ENCODE measurements around the gene PNKP.

The PNKP gene

DNA sequence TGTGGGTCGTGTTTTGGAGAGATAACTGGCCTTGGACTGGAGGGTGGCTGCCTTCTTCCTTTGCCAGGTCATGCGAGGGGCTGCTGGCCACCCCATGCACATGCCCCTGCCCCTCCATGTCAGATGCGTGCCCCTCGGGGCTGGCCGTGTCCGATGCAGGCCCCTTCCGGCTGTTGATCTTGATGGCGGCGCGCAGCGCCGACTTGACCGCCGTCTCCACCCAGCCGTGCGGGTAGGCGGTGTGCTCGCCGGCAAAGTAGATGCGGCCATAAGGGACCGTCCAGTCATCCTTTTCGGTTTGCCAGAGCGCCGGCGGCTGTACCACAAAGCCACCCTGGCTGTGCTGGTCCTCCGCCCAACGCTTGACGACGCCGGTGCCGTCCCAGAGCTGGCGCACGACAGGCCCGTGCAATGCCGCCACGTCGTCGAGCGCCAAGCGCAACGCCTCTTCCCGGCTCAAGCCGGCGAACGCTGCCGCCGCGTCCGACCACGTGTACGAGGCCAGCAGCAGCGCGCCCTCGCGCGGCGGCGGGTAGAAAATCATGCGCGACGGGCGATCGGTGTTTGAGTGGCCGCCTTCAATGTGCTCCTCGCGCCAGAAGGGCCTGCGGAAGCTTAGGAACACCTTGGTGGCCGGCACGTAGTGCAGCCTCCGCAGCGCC lies 22.4 kb upstream of the PNKP start:
- no peak for DNase-seq

DNA sequence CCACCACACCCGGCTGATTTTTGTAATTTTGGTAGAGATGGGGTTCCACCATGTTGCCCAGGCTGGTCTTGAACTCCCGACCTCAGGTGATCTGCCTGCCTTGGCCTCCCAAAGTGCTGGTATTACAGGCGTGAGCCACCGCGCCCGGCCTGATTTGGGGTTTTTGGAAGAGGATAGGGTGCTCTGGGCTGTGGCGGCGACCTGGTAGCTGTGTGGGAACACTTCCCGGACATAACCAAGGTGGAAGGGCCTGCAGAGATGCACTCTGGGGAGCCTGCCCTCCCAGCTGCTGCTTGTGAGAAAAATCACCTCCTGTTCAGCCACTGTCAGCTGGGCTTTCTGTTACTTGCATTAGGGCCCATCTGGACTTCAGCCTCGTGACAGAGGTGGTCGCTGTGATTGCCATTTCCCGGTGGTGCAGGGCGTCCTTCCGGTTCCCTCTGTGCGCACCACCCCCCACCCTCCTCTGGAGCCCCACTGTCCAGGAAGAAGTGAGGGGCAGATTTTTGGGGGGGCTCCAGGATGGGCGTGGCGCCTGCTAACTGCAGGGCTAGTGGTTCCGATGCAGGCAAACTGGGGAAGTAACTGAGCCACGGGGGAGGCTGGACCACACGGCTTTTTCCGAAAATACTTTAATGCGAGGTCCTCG lies 21.8 kb upstream of the PNKP start:
- no peak for DNase-seq

DNA sequence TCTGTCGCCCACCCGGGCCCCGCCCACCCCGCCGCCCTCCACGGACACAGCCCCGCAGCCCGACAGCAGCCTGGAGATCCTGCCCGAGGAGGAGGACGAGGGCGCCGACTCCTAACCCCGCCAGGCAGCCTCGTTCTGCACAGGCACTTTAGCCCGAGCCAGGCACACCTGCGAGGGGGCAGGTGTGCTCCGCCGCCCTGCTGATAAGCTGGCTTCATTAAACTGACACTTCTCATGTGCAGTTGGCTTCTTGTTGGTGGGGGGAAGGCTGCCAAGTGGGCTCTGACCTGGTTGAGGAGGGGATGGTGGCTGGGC lies 21.1 kb upstream of the PNKP start:
- no peak for DNase-seq

DNA sequence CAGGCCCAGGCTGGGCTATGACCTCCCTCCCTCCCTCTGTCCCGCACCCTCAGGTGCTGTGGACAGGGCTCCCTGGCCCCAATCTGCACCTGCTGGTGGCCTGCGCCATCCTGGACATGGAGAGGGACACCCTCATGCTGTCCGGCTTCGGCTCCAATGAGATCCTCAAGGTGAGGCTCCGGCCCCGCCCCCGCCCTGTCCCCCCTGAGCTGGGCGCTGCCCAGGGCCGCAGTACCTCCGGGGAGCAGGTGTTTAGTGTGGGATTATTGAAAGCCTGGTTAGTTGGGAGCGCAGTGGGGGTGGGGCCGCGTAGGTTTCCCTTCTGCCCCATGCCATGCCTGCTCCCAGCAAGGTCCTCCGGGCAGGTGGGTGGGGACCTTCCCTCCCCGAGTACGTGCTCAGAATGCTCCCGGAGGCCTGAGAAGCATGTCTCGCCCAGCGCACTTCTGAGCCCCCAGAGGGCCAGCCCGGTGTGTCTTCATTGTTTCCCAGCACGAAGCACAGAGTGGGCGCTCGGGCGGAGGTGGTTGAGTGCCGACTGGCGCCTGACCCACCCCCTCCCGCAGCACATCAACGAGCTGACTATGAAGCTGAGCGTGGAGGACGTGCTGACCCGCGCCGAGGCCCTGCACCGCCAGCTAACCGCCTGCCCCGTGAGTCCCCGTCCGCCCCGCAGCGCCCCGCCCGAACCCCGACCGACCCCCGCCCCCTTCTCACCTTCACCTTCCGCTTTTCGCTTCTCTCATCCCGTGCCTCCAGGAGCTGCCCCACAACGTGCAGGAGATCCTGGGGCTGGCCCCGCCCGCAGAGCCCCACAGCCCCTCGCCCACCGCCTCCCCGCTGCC lies 20.5 kb upstream of the PNKP start:
- no peak for DNase-seq

DNA sequence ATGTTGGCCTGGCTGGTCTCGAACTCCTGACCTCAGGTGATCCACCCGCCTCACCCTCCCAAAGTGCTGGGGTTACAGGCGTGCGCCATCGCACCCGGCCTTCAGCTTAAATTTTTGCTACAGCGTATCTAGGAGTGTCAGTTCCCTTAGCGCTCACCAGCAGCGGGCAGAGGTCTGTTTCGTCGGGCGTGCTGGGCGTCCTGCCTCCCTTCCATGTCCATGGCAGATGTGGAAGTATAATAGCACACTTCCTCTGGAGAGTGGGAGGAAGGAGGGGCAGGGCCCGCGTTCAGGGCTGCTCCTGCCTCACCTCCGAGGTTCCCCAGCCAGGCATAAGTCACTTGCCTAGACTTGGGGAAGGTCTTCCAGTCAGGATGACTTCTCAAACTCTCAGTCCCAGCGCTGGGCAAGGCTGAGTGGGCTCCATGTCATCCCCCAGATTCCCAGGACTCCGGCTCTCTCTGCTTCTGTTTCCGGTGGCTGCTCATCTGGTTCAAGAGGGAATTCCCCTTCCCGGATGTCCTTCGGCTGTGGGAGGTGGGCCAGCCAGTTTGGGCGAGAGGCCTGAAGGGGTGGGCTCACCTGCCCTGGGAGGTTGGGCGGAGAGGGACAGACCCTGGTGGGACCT lies 19.8 kb upstream of the PNKP start:
- DNase-seq: no peak

DNA sequence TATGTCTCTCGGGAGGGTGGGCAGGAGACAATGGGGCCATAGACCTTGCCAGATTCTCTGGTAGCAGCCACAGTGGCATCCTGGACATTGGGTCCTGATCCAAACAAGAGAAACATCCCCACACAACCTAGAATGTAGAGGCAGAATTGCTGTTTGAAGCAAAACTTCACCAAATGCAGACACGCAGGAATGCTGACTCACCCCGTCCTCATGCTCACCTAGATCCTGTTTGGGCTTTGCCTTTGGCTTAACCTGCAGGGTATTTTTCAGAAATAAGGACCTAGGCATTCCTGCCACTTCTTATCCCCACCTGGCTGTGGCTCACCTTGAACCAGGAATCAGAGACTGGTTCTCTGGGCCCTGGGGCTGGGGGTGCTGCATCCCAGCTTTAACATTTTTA lies 17.4 kb upstream of the PNKP start:
- no peak for DNase-seq

DNA sequence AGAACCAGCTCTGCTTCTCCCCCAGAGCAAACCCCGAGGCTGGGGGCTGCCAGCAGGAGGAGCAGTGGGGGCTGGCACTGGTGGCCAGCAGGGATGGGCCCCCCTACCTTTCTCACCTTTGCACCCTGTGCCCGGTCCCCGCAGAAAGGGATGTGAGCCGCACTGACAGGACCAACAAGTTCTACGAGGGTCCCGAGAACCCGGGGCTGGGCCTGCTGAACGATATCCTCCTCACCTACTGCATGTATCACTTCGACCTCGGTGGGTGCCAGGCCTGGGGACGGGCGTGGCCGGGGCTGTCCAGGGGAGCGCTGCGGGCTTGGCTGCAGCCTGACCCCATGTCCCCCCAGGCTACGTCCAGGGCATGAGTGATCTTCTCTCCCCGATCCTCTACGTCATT lies 16.7 kb upstream of the PNKP start:
- no peak for DNase-seq

DNA sequence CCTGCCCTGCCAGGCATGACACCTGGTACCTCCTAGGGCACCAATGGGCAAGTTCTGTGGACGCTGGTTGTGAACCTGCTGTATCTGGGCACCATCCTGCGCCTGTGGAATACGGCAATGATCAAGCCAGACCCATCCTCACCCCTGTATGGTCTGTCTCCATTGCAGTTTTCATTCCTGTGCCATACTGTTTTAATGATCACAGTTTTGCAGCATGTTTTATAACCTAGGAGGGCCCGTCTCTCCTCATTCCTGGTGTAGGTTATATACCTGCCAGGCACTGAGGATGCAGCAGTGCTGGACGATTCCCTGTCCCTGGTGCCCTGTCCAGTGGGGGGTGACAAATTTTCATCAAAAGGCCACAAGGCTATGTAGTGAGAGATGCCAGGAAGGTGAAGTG lies 15.7 kb upstream of the PNKP start:
- DNase-seq: no peak

DNA sequence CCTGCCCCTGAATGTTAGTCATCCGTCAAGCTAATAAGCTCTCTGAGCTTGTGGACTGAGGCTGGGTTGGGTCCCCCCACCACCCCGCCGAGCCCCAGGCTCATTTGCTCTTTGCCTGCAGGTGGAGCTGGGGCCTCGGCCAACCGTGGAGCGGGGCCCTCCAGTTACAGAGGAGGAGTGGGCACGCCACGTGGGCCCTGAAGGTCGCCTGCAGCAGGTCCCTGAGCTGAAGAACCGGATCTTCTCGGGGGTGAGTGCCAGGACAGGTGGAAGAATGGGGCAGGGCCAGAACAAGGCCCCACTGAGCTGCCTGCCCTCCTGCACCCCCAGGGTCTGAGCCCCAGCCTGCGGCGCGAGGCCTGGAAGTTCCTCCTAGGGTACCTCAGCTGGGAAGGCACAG lies 15.3 kb upstream of the PNKP start:
- DNase-seq: no peak

DNA sequence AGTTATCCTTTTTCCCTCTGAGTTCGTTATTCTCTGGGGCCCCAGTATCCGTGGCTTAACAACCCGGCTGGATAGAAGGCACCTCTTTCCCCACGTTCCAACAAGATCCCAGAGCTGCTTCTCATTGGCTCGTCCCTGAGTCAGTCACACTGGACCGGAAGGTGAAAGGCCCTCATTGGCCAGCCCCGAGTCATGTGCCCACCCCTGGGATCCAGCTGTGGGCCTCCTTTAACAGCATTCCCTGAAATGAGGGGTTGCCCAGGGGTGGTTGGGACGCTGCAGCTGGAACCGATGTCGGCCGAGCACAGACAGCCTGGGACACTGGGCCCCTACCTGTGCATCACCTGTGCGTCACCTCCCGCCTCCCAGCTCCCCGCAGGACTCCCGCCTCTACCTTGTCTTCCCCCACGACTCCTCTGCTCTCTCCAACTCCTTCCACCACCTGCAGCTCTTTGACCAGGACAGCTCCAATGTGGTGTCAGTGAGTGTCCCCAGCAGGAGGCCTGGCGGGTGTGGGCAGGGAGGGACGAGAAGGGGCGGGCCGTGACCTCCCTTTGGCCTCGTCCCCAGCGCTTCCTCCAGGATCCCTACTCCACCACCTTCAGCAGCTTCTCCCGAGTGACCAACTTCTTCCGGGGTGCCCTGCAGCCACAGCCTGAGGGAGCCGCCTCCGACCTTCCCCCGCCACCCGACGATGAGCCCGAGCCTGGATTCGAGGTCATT lies 14.5 kb upstream of the PNKP start:
- DNase-seq: no peak

DNA sequence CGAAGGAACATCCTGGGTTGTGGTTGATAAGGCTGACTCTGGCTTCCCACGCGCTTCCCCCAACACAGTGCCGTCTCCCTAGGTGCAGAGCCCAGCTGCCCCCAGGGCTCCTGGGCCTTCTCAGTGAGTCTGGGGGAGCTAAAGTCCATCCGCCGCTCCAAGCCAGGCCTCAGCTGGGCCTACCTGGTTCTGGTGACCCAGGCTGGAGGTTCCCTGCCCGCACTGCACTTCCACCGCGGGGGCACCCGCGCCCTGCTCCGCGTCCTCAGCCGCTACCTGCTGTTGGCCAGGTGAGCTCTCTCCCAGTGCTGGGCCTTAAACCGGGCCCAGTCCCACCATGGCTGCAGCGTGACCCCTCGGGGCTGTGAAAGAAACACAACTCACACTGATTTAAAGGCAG lies 13.8 kb upstream of the PNKP start:
- no peak for DNase-seq

DNA sequence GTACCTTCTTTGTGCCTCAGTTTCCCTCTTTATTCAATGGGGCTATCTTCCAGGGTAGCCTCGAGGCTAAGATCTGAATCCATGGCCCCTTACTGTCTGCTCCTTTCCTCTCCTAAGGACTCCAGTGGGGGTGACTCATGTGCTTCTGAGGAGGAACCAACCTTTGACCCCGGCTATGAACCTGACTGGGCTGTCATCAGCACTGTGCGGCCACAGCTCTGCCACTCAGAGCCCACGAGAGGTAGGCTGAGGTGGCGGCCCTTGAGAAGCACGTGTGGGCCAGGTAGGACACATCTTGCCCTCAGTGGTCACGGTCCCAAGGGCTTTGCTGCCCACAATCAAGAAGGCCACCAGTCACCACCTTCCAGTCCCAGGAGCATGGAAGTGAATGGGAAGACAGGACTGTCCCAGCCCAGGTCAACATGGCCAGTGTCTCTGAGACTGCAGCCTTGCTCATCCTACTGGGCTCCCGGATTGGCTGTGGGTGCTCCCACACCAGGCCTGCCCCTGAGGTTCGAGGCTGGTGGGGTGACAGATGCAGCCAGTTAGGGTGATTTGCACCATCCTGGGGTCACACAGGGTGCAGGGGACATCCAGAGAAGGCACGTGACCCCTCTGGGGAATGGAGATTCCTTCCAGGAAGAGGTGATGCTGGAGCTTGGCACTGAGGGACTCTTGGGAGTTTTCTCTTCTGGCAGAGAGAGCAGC lies 12.9 kb upstream of the PNKP start:
- DNase-seq: no peak

DNA sequence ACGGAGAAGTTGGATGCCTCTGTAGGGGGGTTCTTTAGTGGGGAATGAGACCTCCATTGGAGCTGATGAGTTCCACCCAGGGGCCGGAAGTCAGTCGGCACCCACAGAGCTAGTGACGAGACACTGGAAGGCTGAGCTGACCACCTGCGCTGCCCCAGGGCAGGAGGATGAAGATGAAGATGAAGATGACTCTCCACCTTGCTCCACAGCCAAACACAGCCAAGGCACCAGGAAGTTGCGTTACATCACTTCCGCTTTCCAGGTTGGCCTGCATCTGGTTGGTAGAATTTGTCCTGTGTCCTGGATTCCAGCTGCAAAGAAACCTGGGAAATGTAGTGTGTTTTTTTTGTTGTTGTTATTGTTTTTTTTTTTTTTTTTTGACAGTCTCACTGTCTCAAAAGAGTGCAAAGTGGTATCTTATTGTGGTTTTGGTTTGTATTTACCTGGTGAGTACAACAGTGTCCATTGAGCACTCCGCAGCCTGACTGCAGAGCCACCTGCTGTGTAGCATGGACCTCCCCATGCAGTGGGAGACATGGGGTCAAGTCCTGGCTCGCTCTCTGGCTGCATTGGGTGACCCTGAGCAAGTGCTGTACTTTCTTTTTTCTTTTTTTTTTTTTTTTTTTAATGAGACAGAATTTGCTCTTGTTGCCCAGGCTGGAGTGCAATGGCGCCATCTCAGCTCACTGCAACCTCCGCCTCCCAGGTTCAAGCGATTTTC lies 12.0 kb upstream of the PNKP start:
- DNase-seq: no peak

DNA sequence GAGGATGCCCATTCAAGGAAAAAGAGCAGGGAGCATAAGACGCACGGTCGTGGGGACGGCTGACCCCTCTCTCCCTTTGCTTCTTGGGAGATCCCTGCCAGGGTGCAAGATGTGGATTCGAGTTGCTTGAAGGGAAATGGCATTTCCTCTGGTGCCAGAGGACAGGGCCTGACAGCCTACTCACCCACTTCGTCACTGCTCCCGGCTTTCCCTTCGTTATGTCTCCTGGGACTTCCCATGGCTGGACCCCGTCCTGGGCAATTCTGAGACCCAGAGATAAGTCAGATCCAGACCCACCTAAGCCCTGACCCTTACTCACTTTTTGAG lies 11.3 kb upstream of the PNKP start:
- DNase-seq: no peak

DNA sequence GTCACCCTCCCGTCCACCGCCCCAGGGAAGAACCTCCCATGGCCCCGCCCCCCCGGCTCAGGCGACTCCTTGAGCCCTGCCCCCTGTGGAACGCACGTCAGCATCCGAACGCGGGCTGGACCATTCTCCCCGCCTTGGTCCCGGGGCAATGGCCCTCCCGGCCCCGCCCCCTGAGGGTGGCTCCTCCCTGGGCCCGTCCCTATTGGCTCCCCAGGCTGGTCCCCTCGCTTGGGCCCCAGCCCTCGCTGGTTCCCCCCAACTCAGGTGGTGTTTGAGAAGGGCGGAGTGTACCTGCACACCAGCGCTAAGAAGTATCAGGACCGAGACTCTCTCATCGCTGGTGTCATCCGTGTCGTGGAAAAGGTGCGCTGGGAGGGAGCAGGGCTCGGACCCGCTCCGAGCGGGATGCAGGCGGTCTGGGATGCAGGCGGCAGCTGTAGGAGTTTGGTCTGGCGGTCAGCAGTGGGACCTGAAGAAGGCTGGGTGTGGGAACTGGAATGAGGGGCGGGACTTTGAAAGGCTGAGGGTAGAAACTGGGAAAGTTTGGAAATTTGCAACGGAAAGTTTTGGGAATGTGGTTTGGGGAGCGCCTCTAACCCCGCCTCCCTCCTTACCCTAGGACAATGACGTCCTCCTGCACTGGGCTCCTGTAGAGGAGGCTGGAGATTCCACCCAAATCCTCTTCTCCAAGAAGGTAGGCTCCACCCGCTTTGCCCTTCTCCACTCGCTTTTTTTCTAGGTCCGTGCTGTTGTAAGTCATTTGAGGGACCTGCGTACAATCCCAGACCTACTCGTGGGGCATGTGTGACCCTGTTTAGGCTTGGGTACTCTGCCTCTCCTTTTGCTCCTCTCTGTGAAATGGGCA lies 10.7 kb upstream of the PNKP start:
- peak; percentile 97 for DNase-seq

DNA sequence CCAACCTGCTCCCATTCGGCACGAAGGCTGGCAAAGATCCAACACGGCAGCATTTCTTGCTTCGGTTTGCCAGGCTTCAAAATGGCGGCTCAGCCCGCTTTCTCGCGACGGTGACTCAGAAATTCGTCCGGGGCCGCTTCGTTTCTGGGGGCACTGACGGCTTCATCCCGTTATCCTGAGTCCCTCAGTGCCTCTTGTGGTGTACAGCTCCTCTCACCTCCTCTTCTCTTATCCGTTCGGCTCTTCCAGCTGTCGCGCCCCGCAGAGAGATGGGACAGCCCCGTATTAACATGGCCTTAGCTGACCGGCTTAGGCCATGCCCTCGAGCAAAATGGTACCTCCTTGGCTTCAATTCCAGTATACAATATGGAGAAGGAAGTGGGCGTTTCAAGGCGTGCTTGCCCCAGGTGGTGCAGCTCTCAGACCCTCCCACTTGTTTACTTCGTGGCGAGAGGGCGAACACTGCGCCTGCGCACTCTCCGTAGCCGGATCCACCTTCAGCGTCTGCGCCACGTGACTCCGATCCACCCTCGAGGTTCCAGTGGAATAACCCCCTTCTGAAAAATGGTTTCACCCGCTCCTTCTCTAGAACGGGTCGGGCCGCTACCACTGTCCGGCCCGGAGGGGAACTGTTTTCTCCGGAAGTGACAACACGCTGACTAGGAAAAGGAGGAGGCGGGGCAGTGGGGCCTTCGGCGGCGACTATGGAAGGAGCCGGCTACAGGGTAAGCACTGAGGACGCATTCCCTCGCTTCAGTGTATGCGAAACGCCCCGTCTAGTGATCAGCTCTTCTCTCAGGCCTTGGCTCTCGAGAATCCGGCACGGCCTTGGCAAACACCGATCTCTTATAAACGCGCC lies 9.9 kb upstream of the PNKP start, which contains the start of the genes AKT1S1 and TBC1D17:
TSS of gene AKT1S1 (minus strand) at position 336 of the 859 bp plus-strand sequence. CDS start 4,060 bp downstream, outside the sequence.
TSS of gene TBC1D17 (plus strand) at position 683 of the 859 bp plus-strand sequence. CDS start at position 705, 22 bp downstream.
- DNase-seq: peak; percentile 100

DNA sequence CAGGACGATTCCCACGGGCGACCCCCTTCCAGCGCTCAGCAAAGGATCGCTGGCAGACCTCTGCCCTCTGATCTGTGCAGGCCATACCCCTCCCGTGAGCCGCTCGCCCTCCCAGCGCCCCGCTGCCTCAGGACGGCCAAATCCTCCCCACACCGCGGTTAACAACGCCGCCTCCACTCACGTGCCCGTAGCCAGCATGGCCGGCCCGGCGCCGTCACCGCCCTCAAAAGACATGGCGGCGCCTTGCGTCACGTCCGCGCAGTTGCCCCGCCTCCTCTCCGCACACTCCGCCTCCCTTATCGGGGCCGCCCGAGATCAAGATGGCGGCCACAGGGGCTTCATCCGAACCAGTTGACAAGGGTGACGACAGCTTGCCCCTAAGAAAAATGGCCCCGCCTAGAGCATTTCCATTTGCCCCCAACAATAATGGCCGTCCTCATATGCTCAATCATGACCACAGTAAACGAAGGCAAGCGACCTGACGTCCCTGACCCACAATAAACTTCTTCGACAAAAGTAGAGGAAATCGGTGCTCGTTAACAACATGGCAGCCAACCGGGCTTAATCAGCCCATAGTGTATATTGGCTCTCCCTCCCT lies 9.1 kb upstream of the PNKP start:
- DNase-seq: peak; percentile 99

DNA sequence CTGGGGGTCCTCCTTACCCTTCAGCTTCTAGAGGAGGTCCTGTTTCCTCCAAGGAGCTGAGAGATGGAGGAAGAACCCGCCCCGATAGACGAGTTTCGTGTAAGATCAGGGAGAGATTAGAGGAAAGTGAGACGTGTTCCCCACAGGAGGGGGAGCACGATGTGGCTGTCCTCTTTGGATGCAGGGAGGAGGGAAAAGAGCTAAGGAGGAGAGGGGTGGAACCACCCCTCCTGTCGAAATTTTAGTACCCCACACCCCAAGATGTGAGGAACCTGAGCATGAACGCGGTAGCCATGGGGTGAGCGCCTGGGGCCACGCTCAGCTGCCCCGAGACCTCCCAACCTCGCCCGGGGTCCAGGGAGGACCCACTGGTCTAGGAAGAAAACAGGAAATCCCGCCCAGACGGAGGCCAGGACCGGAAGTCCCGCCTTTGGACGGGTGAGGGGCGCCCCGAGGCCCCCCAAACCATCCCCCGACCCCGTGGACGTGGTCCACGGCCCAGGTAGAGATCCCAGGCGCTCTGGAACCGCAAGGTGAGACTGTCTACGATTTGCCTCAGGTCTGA lies 8.6 kb upstream of the PNKP start:
- DNase-seq: no peak

DNA sequence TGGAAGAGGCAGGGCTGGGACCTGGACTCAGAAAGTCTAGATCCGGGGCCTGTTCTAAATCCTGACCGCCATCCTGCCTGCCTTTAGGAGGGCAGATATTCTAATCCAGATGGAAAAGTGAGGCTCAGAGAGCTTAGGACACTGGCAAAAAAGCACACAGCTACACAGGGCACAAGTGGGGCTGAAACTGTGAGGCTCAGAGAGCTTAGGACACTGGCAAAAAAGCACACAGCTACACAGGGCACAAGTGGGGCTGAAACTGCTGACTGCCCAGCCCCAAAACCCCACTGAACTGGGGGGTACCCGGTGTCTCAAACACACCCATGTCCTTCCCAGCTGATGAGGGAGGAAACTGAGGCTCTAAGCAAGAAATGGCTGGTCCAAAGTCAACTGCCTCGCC lies 7.8 kb upstream of the PNKP start:
- DNase-seq: no peak
